Measurements from ENCODE around the gene RTBDN. TPM values are rescaled to one million over a fixed set of nuclear protein-coding genes. Genes with fewer than 3 reads are reported as not detected.

The RTBDN gene
- total RNA-seq, 1 donor from 2014 or later = not detected

GRCh38 chr19:12867120-12868099 lies 33.0 kb upstream of the RTBDN start:
- Mint-ChIP-seq H3K36me3 (peaks cover 7% of the 10 kb centered on the region), H3K4me1 (ENCODE audit: unreplicated experiment) (peaks cover 4% of the 10 kb centered on the region), H3K4me3 (peak overlapping the region; percentile 78), H3K27me3 (peaks cover 6% of the 10 kb centered on the region), H3K9me3 (peaks cover 6% of the 10 kb centered on the region), H3K27ac (peak overlapping the region; percentile 52)
- DNase-seq (ENCODE audit: extremely low spot score, unreplicated experiment) = peak; percentile 87
- TF ChIP-seq CTCF (conservative IDR thresholded peaks at IDR 0.05) = peak; percentile 23

GRCh38 chr19:12866416-12867119 lies 32.2 kb upstream of the RTBDN start:
- Mint-ChIP-seq H3K27me3 (peaks cover 6% of the 10 kb centered on the region), H3K9me3 (no peaks in the 10 kb centered on the region), H3K27ac (peak overlapping the region; percentile 52), H3K36me3 (no peaks in the 10 kb centered on the region), H3K4me1 (ENCODE audit: unreplicated experiment) (peaks cover 4% of the 10 kb centered on the region), H3K4me3 (peak overlapping the region; percentile 78)
- no peak for DNase-seq (ENCODE audit: extremely low spot score, unreplicated experiment)
- no peak for TF ChIP-seq CTCF (conservative IDR thresholded peaks at IDR 0.05)

GRCh38 chr19:12865746-12866415 lies 31.5 kb upstream of the RTBDN start:
- no peak for DNase-seq (ENCODE audit: extremely low spot score, unreplicated experiment)
- Mint-ChIP-seq H3K27ac (peak overlapping the region; percentile 39), H3K27me3 (peaks cover 9% of the 10 kb centered on the region), H3K4me1 (ENCODE audit: unreplicated experiment) (peaks cover 4% of the 10 kb centered on the region), H3K9me3 (no peaks in the 10 kb centered on the region), H3K4me3 (no peak overlapping the region), H3K36me3 (no peaks in the 10 kb centered on the region)
- TF ChIP-seq CTCF (conservative IDR thresholded peaks at IDR 0.05) = no peak

GRCh38 chr19:12864721-12865715 lies 30.6 kb upstream of the RTBDN start:
- Mint-ChIP-seq H3K27me3 (peaks cover 9% of the 10 kb centered on the region), H3K36me3 (no peaks in the 10 kb centered on the region), H3K4me3 (no peak overlapping the region), H3K27ac (no peak overlapping the region), H3K9me3 (no peaks in the 10 kb centered on the region), H3K4me1 (ENCODE audit: unreplicated experiment) (peaks cover 4% of the 10 kb centered on the region)
- DNase-seq (ENCODE audit: extremely low spot score, unreplicated experiment) = no peak
- TF ChIP-seq CTCF (conservative IDR thresholded peaks at IDR 0.05) = no peak

All from type B pancreatic cell (in vitro differentiated cells).